Loucy (cell line): ENCODE results near the gene DKK2.

Experiments used
- CTCF ChIP-seq: fragments of 200-600 bp; sonication (generic); conservative IDR thresholded peaks from 2 replicates; pipeline ENCODE4 v1.5.1; 2014; ENCODE audit warnings: mild to moderate bottlenecking, antibody characterized with exemption, low read length
- EZH2phosphoT487 ChIP-seq: fragments of 200-600 bp; IDR thresholded peaks from 2 replicates; pipeline ENCODE4 v1.6.1; 2018; ENCODE audit warnings: antibody characterized with exemption, mild to moderate bottlenecking, moderate library complexity, borderline replicate concordance

- TF ChIP-seq CTCF: no peak
- no peak for TF ChIP-seq EZH2phosphoT487
Measured at GRCh38 chr4:106982711-106983211, 53.4 kb downstream of the DKK2 start.
